ENCODE measurements around the gene ZNF827.

The ZNF827 gene

DNA sequence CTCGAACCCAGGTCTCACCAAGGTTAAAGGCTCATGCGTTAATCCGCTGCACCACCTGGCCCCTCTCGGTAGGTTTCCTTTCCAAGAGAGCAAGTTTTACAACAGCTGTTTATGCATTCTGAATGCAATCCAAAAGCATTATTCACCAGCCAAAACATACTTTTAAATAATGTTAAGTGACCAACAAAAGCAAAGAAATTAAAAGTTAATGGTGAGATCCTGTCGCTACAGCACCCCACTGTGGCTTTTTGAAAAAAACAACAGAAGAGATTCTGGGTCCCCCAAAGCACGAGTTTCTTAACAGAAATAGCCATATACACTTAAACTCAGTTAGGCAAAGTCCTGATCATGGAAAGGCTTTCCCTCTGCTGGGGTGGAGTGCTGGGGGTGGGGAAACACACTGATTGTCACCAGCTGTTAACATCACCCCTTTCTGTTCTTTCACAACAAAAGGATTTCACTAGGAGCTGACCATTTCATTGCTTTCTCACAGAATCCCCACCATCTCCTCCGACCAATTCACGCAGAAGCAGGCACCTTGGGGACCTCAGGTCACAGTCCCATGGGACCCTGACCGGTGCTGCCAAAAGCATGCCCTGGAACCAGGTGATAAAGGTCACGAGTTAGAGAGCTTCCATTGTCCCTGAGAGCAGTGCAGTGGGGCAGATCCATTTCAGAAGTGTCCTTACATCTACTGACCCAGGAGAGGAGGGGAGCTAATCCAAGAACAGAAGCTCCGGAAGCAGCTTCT lies 51.2 kb downstream of the ZNF827 start:
- Histone ChIP-seq H3K27ac (ENCODE audit: extremely low read depth, low read depth, low read length) (no peak overlapping the region), H3K9me3 (ENCODE audit: control insufficient read depth, insufficient read depth, low read depth, low read length) (no peaks in the 10 kb centered on the region), H3K4me3 (ENCODE audit: low read depth, low read length) (no peak overlapping the region), H3K36me3 (ENCODE audit: control insufficient read depth in 2 of 2, insufficient read depth in 1 of 2, low read length in 2 of 2) (peaks cover 0 to 10% of the 10 kb centered on the region in 2 experiments; a peak in 1 of 3 replicates), H3K4me1 (ENCODE audit: control insufficient read depth, insufficient read depth, low read length) (peaks cover 7% of the 10 kb centered on the region)
- TF ChIP-seq ZNF324 (tag by site-specific recombination; IDR thresholded peaks at IDR 0.05), result no peak
- TF ChIP-seq, protein P1, sequence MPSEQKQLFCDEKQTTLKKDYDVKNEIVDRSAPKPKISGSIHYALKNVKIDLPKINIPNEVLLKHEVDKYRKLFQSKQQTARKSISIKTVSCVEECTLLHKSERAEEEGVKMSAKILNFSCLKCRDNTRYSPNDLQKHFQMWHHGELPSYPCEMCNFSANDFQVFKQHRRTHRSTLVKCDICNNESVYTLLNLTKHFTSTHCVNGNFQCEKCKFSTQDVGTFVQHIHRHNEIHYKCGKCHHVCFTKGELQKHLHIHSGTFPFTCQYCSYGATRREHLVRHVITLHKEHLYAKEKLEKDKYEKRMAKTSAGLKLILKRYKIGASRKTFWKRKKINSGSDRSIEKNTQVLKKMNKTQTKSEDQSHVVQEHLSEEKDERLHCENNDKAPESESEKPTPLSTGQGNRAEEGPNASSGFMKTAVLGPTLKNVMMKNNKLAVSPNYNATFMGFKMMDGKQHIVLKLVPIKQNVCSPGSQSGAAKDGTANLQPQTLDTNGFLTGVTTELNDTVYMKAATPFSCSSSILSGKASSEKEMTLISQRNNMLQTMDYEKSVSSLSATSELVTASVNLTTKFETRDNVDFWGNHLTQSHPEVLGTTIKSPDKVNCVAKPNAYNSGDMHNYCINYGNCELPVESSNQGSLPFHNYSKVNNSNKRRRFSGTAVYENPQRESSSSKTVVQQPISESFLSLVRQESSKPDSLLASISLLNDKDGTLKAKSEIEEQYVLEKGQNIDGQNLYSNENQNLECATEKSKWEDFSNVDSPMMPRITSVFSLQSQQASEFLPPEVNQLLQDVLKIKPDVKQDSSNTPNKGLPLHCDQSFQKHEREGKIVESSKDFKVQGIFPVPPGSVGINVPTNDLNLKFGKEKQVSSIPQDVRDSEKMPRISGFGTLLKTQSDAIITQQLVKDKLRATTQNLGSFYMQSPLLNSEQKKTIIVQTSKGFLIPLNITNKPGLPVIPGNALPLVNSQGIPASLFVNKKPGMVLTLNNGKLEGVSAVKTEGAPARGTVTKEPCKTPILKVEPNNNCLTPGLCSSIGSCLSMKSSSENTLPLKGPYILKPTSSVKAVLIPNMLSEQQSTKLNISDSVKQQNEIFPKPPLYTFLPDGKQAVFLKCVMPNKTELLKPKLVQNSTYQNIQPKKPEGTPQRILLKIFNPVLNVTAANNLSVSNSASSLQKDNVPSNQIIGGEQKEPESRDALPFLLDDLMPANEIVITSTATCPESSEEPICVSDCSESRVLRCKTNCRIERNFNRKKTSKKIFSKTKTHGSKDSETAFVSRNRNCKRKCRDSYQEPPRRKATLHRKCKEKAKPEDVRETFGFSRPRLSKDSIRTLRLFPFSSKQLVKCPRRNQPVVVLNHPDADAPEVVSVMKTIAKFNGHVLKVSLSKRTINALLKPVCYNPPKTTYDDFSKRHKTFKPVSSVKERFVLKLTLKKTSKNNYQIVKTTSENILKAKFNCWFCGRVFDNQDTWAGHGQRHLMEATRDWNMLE (tag by site-specific recombination; conservative IDR thresholded peaks at IDR 0.05; ENCODE audit: low read depth), result no peak
- no peak for TF ChIP-seq ZNF701 (tag by site-specific recombination; IDR thresholded peaks at IDR 0.05)
- no peak for TF ChIP-seq ZNF585B (tag by site-specific recombination; IDR thresholded peaks at IDR 0.05)
- no peak for TF ChIP-seq ZNF394 (tag by site-specific recombination; IDR thresholded peaks at IDR 0.05; ENCODE audit: borderline replicate concordance)
- no peak for TF ChIP-seq ZEB2 (tag by site-specific recombination; IDR thresholded peaks at IDR 0.05)
- CTCF ChIA-PET, result interaction anchor here (0.7 to 1.0 kb wide), 3 partner anchors 40 to 330 kb away, joined by 3 read pairs; no protein-coding TSS in a partner anchor
- POLR2A ChIA-PET, result interaction anchor here (0.7 kb wide), 1 partner anchor 1827 kb away, joined by 3 read pairs; no protein-coding TSS in a partner anchor

DNA sequence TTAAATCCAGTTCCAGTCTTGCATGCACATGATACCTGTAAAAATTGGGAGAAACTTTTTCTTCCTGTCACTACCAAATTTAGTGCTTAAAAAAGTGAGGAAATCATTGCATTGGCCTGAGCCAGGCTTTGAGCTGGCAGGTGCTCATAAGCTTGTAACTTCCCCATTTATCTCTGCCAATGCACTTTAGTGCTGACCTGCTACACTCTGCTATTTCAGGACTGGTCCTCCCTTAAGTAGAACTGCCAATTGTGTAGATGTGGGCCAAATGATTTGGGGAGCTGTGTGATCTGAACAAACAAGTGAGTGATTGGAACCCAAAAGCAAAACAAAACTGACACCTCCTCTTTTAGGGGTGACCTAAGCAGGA lies 51.8 kb downstream of the ZNF827 start:
- no peak overlapping the region for H3K27ac ChIP-seq (ENCODE audit: extremely low read depth, low read depth, low read length)
- TF ChIP-seq RBAK (tag by site-specific recombination; IDR thresholded peaks at IDR 0.05) (no peak), ZSCAN23 (tag by site-specific recombination; IDR thresholded peaks at IDR 0.05) (no peak), ZNF214 (tag by site-specific recombination; IDR thresholded peaks at IDR 0.05; ENCODE audit: borderline replicate concordance) (no peak), ZNF121 (tag by site-specific recombination; IDR thresholded peaks at IDR 0.05) (no peak), ZNF10 (tag by site-specific recombination; IDR thresholded peaks at IDR 0.05) (no peak), TRIM28 (IDR thresholded peaks at IDR 0.05; ENCODE audit: borderline replicate concordance, low read length) (no peak), ZFP69B (tag by site-specific recombination; IDR thresholded peaks at IDR 0.05) (no peak), ZNF677 (tag by site-specific recombination; IDR thresholded peaks at IDR 0.05) (no peak), ZNF561 (tag by site-specific recombination; IDR thresholded peaks at IDR 0.05; ENCODE audit: borderline replicate concordance) (no peak), ZBTB20 (tag by site-specific recombination; IDR thresholded peaks at IDR 0.05) (no peak), SCRT2 (tag by site-specific recombination; IDR thresholded peaks at IDR 0.05) (no peak), PRDM1 (tag by site-specific recombination; IDR thresholded peaks at IDR 0.05) (no peak), ZIC2 (tag by site-specific recombination; IDR thresholded peaks at IDR 0.05) (no peak), ZNF202 (tag by site-specific recombination; IDR thresholded peaks at IDR 0.05; ENCODE audit: borderline replicate concordance) (no peak), ZNF660 (tag by site-specific recombination; IDR thresholded peaks at IDR 0.05) (no peak)
- TF ChIP-seq, protein P2, sequence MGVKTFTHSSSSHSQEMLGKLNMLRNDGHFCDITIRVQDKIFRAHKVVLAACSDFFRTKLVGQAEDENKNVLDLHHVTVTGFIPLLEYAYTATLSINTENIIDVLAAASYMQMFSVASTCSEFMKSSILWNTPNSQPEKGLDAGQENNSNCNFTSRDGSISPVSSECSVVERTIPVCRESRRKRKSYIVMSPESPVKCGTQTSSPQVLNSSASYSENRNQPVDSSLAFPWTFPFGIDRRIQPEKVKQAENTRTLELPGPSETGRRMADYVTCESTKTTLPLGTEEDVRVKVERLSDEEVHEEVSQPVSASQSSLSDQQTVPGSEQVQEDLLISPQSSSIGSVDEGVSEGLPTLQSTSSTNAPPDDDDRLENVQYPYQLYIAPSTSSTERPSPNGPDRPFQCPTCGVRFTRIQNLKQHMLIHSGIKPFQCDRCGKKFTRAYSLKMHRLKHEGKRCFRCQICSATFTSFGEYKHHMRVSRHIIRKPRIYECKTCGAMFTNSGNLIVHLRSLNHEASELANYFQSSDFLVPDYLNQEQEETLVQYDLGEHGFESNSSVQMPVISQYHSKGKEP (tag by site-specific recombination; IDR thresholded peaks at IDR 0.05), result no peak
- TF ChIP-seq, protein P1 (tag by site-specific recombination; conservative IDR thresholded peaks at IDR 0.05; ENCODE audit: low read depth), result no peak
- no peaks in the 10 kb centered on the region for H3K9me3 ChIP-seq (ENCODE audit: control insufficient read depth, insufficient read depth, low read depth, low read length)
- CTCF ChIA-PET, result interaction anchor here (0.7 kb wide), 1 partner anchor 41 kb away, joined by 3 read pairs; no protein-coding TSS in a partner anchor
- POLR2A ChIA-PET, result interaction anchor here (0.7 kb wide), 1 partner anchor 1827 kb away, joined by 3 read pairs; no protein-coding TSS in a partner anchor
- peaks cover 0 to 10% of the 10 kb centered on the region in 2 experiments; a peak in 1 of 3 replicates for H3K36me3 ChIP-seq (ENCODE audit: control insufficient read depth in 2 of 2, insufficient read depth in 1 of 2, low read length in 2 of 2)
- H3K4me1 ChIP-seq (ENCODE audit: control insufficient read depth, insufficient read depth, low read length), result peaks cover 7% of the 10 kb centered on the region
- no peak overlapping the region for H3K4me3 ChIP-seq (ENCODE audit: low read depth, low read length)

All from HEK293 (cell line).